Liver (tissue), 9 donors: Measurements from ENCODE around the gene SLC6A12. TPM values are rescaled to one million over a fixed set of nuclear protein-coding genes. Genes with fewer than 3 reads are reported as not detected.

Source experiments
- DNase-seq: peaks from one replicate; pipeline ENCODE4 v3.0.0-alpha.2; 2017; ENCODE audit warnings: low spot score
- H3K27ac ChIP-seq, 2 donors: one replicate each; pipeline ENCODE4 v1.7.0; 2013; ENCODE audit warnings: inconsistent platforms in 2 of 2, low read length in 2 of 2, control low read depth in 1 of 2, low read depth in 1 of 2, mild to moderate bottlenecking in 1 of 2
- H3K27me3 ChIP-seq, 4 donors: one replicate each; pipeline versions ENCODE4 v1.6.1 to v1.7.0; 2013; ENCODE audit warnings: low read length in 3 of 4, inconsistent platforms in 1 of 4, mild to moderate bottlenecking in 1 of 4, moderate library complexity in 1 of 4; ENCODE audit not compliant: control insufficient read depth in 4 of 4, insufficient read depth in 4 of 4
- H3K36me3 ChIP-seq, 4 donors: one replicate each; pipeline versions ENCODE4 v1.6.1 to v1.7.0; 2013; ENCODE audit warnings: low read length in 3 of 4, mild to moderate bottlenecking in 3 of 4, low read depth in 1 of 4, moderate library complexity in 1 of 4; ENCODE audit not compliant: control insufficient read depth in 4 of 4, insufficient read depth in 3 of 4
- H3K4me1 ChIP-seq, 4 donors: one replicate each; pipeline versions ENCODE4 v1.6.1 to v1.7.0; 2013; ENCODE audit warnings: low read length in 3 of 4, mild to moderate bottlenecking in 3 of 4, moderate library complexity in 1 of 4; ENCODE audit not compliant: control insufficient read depth in 4 of 4, insufficient read depth in 4 of 4
- H3K4me3 ChIP-seq, 3 donors: one replicate each; pipeline versions ENCODE4 v1.6.1 to v1.7.0; 2013; ENCODE audit warnings: low read length in 3 of 3, control low read depth in 1 of 3, low read depth in 1 of 3, mild to moderate bottlenecking in 1 of 3
- H3K9ac ChIP-seq, 2 donors: one replicate each; pipeline ENCODE4 v1.7.0; 2013; ENCODE audit warnings: low read length in 2 of 2, mild to moderate bottlenecking in 2 of 2, moderate library complexity in 2 of 2, control low read depth in 1 of 2, low read depth in 1 of 2
- H3K9me3 ChIP-seq, 4 donors: one replicate each; pipeline versions ENCODE4 v1.6.1 to v1.7.0; 2013; ENCODE audit warnings: low read length in 3 of 4; ENCODE audit not compliant: control insufficient read depth in 4 of 4
- ATF3 ChIP-seq: IDR thresholded peaks from 2 replicates; pipeline ENCODE4 v1.6.1; 2016; ENCODE audit warnings: antibody characterized with exemption
- CTCF ChIP-seq: fragments of 150-350 bp; IDR thresholded peaks from 2 replicates; pipeline ENCODE4 v1.5.1; 2017; ENCODE audit warnings: improper control_type of control experiment, low read depth, low read length; ENCODE audit not compliant: missing input control
- FOXA1 ChIP-seq: IDR thresholded peaks from 2 replicates; pipeline ENCODE4 v1.6.1; 2016; ENCODE audit warnings: antibody characterized with exemption
- HNF4A ChIP-seq, 2 donors: conservative IDR thresholded peaks; 2 replicates each; pipeline ENCODE4 v1.6.1; 2016; ENCODE audit warnings: antibody characterized with exemption in 2 of 2, mild to moderate bottlenecking in 2 of 2
- HNF4G ChIP-seq: IDR thresholded peaks from 2 replicates; pipeline ENCODE4 v1.6.1; 2016; ENCODE audit warnings: antibody characterized with exemption
- JUND ChIP-seq, 2 donors: IDR thresholded peaks; 2 replicates each; pipeline ENCODE4 v1.6.1; 2016; ENCODE audit warnings: antibody characterized with exemption in 2 of 2
- MAX ChIP-seq: IDR thresholded peaks from 2 replicates; pipeline ENCODE4 v1.6.1; 2016; ENCODE audit warnings: antibody characterized with exemption
- NR2F2 ChIP-seq: IDR thresholded peaks from 2 replicates; pipeline ENCODE4 v1.6.1; 2016; ENCODE audit warnings: antibody characterized with exemption
- REST ChIP-seq: IDR thresholded peaks from 2 replicates; pipeline ENCODE4 v1.6.1; 2016; ENCODE audit warnings: antibody characterized with exemption, mild to moderate bottlenecking
- RXRA ChIP-seq, 2 donors: IDR thresholded peaks; 2 replicates each; pipeline ENCODE4 v1.6.1; 2017 to 2018; ENCODE audit warnings: antibody characterized with exemption in 2 of 2, mild to moderate bottlenecking in 1 of 2
- SP1 ChIP-seq: IDR thresholded peaks from 2 replicates; pipeline ENCODE4 v1.6.1; 2018; ENCODE audit warnings: antibody characterized with exemption, mild to moderate bottlenecking
- TAF1 ChIP-seq: conservative IDR thresholded peaks from 2 replicates; pipeline ENCODE4 v1.6.1; 2016; ENCODE audit warnings: antibody characterized with exemption, mild to moderate bottlenecking
- WGBS: extraction: QIAGEN DNeasy Blood & Tissue Kit; methylation state at CpG from one replicate; pipeline ENCODE4 v1.1.7; 2013; 5-methylcytosine and 5-hydroxymethylcytosine counted together
- polyA plus RNA-seq, 2 donors: library from polyadenylated mRNA; stranded (reverse) in 1 of 2; unstranded in 1 of 2; fragments of 200-250 nt in 1 of 2; fragments of >200 nt in 1 of 2; fragmentation: Nextera tagmentation in 1 of 2; extraction: Ambion mirVana in 1 of 2; gene quantifications; one replicate each; pipeline versions ENCODE4 v1.2.1 to v1.2.3, GENCODE V29; 2013 to 2015
- total RNA-seq, 2 donors: library from RNA; depleted of rRNA; stranded (reverse); fragments of >200 nt; gene quantifications; one replicate each; pipeline ENCODE4 v1.2.3, GENCODE V29; 2014
- donor health status: healthy.
- donor health status: healthy.
- donor health status: healthy.
- donor health status: healthy.
- donor health status: healthy.

The SLC6A12 gene
- total and polyA plus RNA-seq, 4 donors = 18.2 to 30.3 (median 23.2) TPM

GRCh38 chr12:151579-151978, 62.4 kb downstream of the SLC6A12 start (continued):
- TF ChIP-seq TAF1 (no peak), CTCF (no peak)

- Histone ChIP-seq H3K36me3 (no peaks in the 10 kb centered on the region), H3K9ac (no peak overlapping the region), H3K27me3 (no peaks in the 10 kb centered on the region), H3K9me3 (no peaks in the 10 kb centered on the region), H3K4me1 (peaks cover 0 to 23% (median 14%) of the 10 kb centered on the region in 4 donors), H3K4me3 (no peak overlapping the region), H3K27ac (no peak overlapping the region)
- TF ChIP-seq TAF1 (no peak), MAX (no peak), NR2F2 (no peak), REST (no peak), HNF4A (conservative IDR thresholded peaks at IDR 0.05) (no peak), SP1 (no peak), JUND (IDR thresholded peaks at IDR 0.05) (no peak), ATF3 (no peak), RXRA (IDR thresholded peaks at IDR 0.05) (no peak), FOXA1 (no peak), CTCF (no peak)
- DNase-seq = no peak
- 90% methylated on average over 18 of the region's 18 CpGs for WGBS
Observed at GRCh38 chr12:148676-149416, 65.1 kb downstream of the SLC6A12 start.

- Histone ChIP-seq H3K4me3 (no peak overlapping the region), H3K27me3 (no peaks in the 10 kb centered on the region), H3K9ac (no peak overlapping the region), H3K36me3 (no peaks in the 10 kb centered on the region), H3K27ac (no peak overlapping the region), H3K4me1 (peaks cover 0 to 28% (median 17%) of the 10 kb centered on the region in 4 donors), H3K9me3 (no peaks in the 10 kb centered on the region)
- no peak for DNase-seq
- WGBS = 95% methylated on average over 9 of the region's 9 CpGs
- TF ChIP-seq SP1 (no peak), ATF3 (no peak), RXRA (IDR thresholded peaks at IDR 0.05) (no peak), JUND (IDR thresholded peaks at IDR 0.05) (no peak), REST (no peak), HNF4G (no peak), TAF1 (no peak), MAX (no peak), NR2F2 (no peak), FOXA1 (no peak)
Observed at GRCh38 chr12:147242-147641, 66.7 kb downstream of the SLC6A12 start.
